SK-N-SH treated with all-trans-retinoic acid at 6 μM for 48 hours (cell line): ENCODE measurements around the gene HPGD.

Source experiments
- ATAC-seq: fragments of 200-7000 bp; cut with Tn5 transposase; 3 replicates; pipeline ENCODE4 v1.9.1; 2020; ENCODE audit warnings: mild to moderate bottlenecking, moderate library complexity
- ARNTL ChIP-seq: fragments of 450-650 bp; formaldehyde crosslinking; IDR thresholded peaks from 2 replicates; pipeline ENCODE4 v1.5.0; 2020; ENCODE audit warnings: low read depth, mild to moderate bottlenecking, moderate library complexity, borderline replicate concordance
- BACH2 ChIP-seq: fragments of 250-450 bp; sonication (Bioruptor Pico); IDR thresholded peaks from 2 replicates; pipeline ENCODE4 v1.9.0; 2021; ENCODE audit warnings: mild to moderate bottlenecking, borderline replicate concordance
- CREB5 ChIP-seq: fragments of 250-450 bp; sonication (Bioruptor Pico); IDR thresholded peaks from 2 replicates; pipeline ENCODE4 v1.5.1; 2020; ENCODE audit warnings: low read depth, mild to moderate bottlenecking, moderate library complexity
- CSDC2 ChIP-seq: fragments of 250-450 bp; sonication (Bioruptor Pico); IDR thresholded peaks from 2 replicates; pipeline ENCODE4 v1.5.0; 2020; ENCODE audit warnings: mild to moderate bottlenecking, moderate library complexity
- ESRRG ChIP-seq: fragments of 250-450 bp; sonication (Bioruptor Pico); IDR thresholded peaks from 2 replicates; pipeline ENCODE4 v1.6.1; 2021; ENCODE audit warnings: mild to moderate bottlenecking
- GLIS3 ChIP-seq: fragments of 250-450 bp; sonication (Bioruptor Pico); IDR thresholded peaks from 2 replicates; pipeline ENCODE4 v1.5.0; 2020; ENCODE audit warnings: mild to moderate bottlenecking, moderate library complexity
- ISL1 ChIP-seq: fragments of 250-450 bp; sonication (Bioruptor Pico); IDR thresholded peaks from 2 replicates; pipeline ENCODE4 v2.1.2; 2022; ENCODE audit warnings: mild to moderate bottlenecking, moderate library complexity
- OSR1 ChIP-seq: fragments of 250-450 bp; sonication (Bioruptor Pico); IDR thresholded peaks from 2 replicates; pipeline ENCODE4 v1.8.0; 2022; ENCODE audit warnings: moderate library complexity, mild to moderate bottlenecking, inconsistent platforms
- POU6F1 ChIP-seq: fragments of 250-450 bp; sonication (Bioruptor Pico); IDR thresholded peaks from 2 replicates; pipeline ENCODE4 v1.8.0; 2021; ENCODE audit warnings: low read depth, mild to moderate bottlenecking, moderate library complexity, borderline replicate concordance
- PPARA ChIP-seq: fragments of 250-450 bp; sonication (Bioruptor Pico); IDR thresholded peaks from 2 replicates; pipeline ENCODE4 v1.5.0; 2020; ENCODE audit warnings: mild to moderate bottlenecking, borderline replicate concordance
- RARB ChIP-seq: fragments of 250-450 bp; sonication (Bioruptor Pico); IDR thresholded peaks from 2 replicates; pipeline ENCODE4 v1.8.0; 2021; ENCODE audit warnings: mild to moderate bottlenecking, moderate library complexity
- SNAI2 ChIP-seq: fragments of 250-450 bp; sonication (Bioruptor Pico); IDR thresholded peaks from 2 replicates; pipeline ENCODE4 v1.5.0; 2020; ENCODE audit warnings: mild to moderate bottlenecking, moderate library complexity
- TCF4 ChIP-seq: fragments of 250-450 bp; sonication (Bioruptor Pico); IDR thresholded peaks from 2 replicates; pipeline ENCODE4 v1.8.0; 2021; ENCODE audit warnings: mild to moderate bottlenecking, moderate library complexity, borderline replicate concordance
- TOX ChIP-seq: fragments of 250-450 bp; sonication (Bioruptor Pico); IDR thresholded peaks from 2 replicates; pipeline ENCODE4 v1.8.0; 2021; ENCODE audit warnings: mild to moderate bottlenecking, moderate library complexity, borderline replicate concordance
- TSHZ2 ChIP-seq: fragments of 250-450 bp; sonication (Bioruptor Pico); IDR thresholded peaks from 2 replicates; pipeline ENCODE4 v1.5.0; 2020; ENCODE audit warnings: mild to moderate bottlenecking, moderate library complexity
- ZC3H10 ChIP-seq: fragments of 250-450 bp; sonication (Bioruptor Pico); IDR thresholded peaks from 2 replicates; pipeline ENCODE4 v1.5.1; 2021; ENCODE audit warnings: mild to moderate bottlenecking, moderate library complexity
- ZFP3 ChIP-seq: fragments of 250-450 bp; sonication (Bioruptor Pico); IDR thresholded peaks from 2 replicates; pipeline ENCODE4 v1.5.0; 2020; ENCODE audit warnings: mild to moderate bottlenecking, moderate library complexity
- ZFP30 ChIP-seq: fragments of 450-650 bp; formaldehyde crosslinking; IDR thresholded peaks from 2 replicates; pipeline ENCODE4 v1.5.0; 2022; ENCODE audit warnings: mild to moderate bottlenecking, moderate library complexity
- ZNF565 ChIP-seq: fragments of 450-650 bp; formaldehyde crosslinking; conservative IDR thresholded peaks from 2 replicates; pipeline ENCODE4 v1.5.0; 2020; ENCODE audit warnings: low read depth, mild to moderate bottlenecking, moderate library complexity
- ZNF70 ChIP-seq: fragments of 450-650 bp; formaldehyde crosslinking; IDR thresholded peaks from 2 replicates; pipeline ENCODE4 v1.5.0; 2020; ENCODE audit warnings: mild to moderate bottlenecking, moderate library complexity
- ZNF8 ChIP-seq: fragments of 450-650 bp; formaldehyde crosslinking; IDR thresholded peaks from 2 replicates; pipeline ENCODE4 v1.5.0; 2020; ENCODE audit warnings: mild to moderate bottlenecking, moderate library complexity
- TF ChIP-seq, protein P1 (sequence below): fragments of 250-450 bp; sonication (Bioruptor Pico); IDR thresholded peaks from 2 replicates; pipeline ENCODE4 v1.8.0; 2020; ENCODE audit warnings: mild to moderate bottlenecking, moderate library complexity, borderline replicate concordance
- TF ChIP-seq, protein P2 (sequence below): fragments of 250-450 bp; sonication (Bioruptor Pico); IDR thresholded peaks from 2 replicates; pipeline ENCODE4 v1.5.1; 2021; ENCODE audit warnings: mild to moderate bottlenecking, moderate library complexity

The HPGD gene

GRCh38 chr4:174522183-174523024 is at the start of gene HPGD:
Gene HPGD (minus strand): TSS chr4:174522488. CDS start chr4:174522451, 37 bp downstream.
- peak; percentile 73 for ATAC-seq
- TF ChIP-seq BACH2 (CRISPR knock-in tag) (no peak), ZNF565 (CRISPR knock-in tag) (no peak), OSR1 (no peak), ZNF8 (CRISPR knock-in tag) (no peak), POU6F1 (no peak), PPARA (no peak)

- no peak for TF ChIP-seq TCF4 (CRISPR knock-in tag)
- no peak for TF ChIP-seq GLIS3 (CRISPR knock-in tag)
- TF ChIP-seq ARNTL, result no peak
- no peak for TF ChIP-seq POU6F1
- no peak for TF ChIP-seq SNAI2 (CRISPR knock-in tag)
- TF ChIP-seq ZNF70, result no peak
- no peak for TF ChIP-seq ZFP30 (CRISPR knock-in tag)
- no peak for TF ChIP-seq ZNF565 (CRISPR knock-in tag)
- no peak for TF ChIP-seq ZFP3 (CRISPR knock-in tag)
- no peak for TF ChIP-seq ZNF8 (CRISPR knock-in tag)
- no peak for TF ChIP-seq ISL1
- no peak for TF ChIP-seq CSDC2 (CRISPR knock-in tag)
- TF ChIP-seq, protein P1, sequence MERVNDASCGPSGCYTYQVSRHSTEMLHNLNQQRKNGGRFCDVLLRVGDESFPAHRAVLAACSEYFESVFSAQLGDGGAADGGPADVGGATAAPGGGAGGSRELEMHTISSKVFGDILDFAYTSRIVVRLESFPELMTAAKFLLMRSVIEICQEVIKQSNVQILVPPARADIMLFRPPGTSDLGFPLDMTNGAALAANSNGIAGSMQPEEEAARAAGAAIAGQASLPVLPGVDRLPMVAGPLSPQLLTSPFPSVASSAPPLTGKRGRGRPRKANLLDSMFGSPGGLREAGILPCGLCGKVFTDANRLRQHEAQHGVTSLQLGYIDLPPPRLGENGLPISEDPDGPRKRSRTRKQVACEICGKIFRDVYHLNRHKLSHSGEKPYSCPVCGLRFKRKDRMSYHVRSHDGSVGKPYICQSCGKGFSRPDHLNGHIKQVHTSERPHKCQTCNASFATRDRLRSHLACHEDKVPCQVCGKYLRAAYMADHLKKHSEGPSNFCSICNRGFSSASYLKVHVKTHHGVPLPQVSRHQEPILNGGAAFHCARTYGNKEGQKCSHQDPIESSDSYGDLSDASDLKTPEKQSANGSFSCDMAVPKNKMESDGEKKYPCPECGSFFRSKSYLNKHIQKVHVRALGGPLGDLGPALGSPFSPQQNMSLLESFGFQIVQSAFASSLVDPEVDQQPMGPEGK, result no peak
- TF ChIP-seq, protein P2, sequence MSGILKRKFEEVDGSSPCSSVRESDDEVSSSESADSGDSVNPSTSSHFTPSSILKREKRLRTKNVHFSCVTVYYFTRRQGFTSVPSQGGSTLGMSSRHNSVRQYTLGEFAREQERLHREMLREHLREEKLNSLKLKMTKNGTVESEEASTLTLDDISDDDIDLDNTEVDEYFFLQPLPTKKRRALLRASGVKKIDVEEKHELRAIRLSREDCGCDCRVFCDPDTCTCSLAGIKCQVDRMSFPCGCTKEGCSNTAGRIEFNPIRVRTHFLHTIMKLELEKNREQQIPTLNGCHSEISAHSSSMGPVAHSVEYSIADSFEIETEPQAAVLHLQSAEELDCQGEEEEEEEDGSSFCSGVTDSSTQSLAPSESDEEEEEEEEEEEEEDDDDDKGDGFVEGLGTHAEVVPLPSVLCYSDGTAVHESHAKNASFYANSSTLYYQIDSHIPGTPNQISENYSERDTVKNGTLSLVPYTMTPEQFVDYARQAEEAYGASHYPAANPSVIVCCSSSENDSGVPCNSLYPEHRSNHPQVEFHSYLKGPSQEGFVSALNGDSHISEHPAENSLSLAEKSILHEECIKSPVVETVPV (CRISPR knock-in tag), result no peak
- TF ChIP-seq TSHZ2 (CRISPR knock-in tag), result no peak
- no peak for TF ChIP-seq BACH2 (CRISPR knock-in tag)
- no peak for TF ChIP-seq OSR1
- no peak for TF ChIP-seq PPARA
- TF ChIP-seq ESRRG (CRISPR knock-in tag), result no peak
- TF ChIP-seq RARB (CRISPR knock-in tag), result no peak
Observed at GRCh38 chr4:174564529-174564928, 42.2 kb upstream of the HPGD start.

DNA sequence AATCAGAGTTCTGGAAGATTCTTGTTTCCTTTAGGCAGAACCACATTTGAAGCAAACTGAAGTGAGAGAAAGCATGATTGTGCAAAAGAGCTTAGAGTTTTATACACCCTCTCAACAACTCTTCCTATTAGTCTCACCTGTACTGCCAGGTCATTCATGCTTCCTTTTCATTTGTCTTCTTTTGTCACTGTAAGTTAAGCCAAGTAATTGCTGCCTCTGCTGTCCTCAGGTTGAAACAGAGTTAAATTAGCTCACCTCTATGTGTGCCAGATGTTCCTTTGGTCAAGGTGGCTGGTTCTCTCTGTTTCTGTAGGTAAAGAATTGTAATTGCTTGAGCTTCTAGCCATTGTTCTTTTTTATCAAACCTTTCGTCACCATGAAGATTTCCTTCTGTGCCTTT is 41.1 kb upstream of the HPGD start:
- no peak for ATAC-seq
- TF ChIP-seq, protein P1, result no peak
- TF ChIP-seq ZNF70, result no peak
- TF ChIP-seq ZC3H10 (CRISPR knock-in tag), result no peak
- no peak for TF ChIP-seq POU6F1
- no peak for TF ChIP-seq ESRRG (CRISPR knock-in tag)
- no peak for TF ChIP-seq TOX (CRISPR knock-in tag)
- TF ChIP-seq PPARA, result no peak
- no peak for TF ChIP-seq ZFP30 (CRISPR knock-in tag)
- TF ChIP-seq ARNTL, result no peak
- no peak for TF ChIP-seq GLIS3 (CRISPR knock-in tag)
- no peak for TF ChIP-seq ZNF8 (CRISPR knock-in tag)
- no peak for TF ChIP-seq CREB5

More at GRCh38 chr4:174564529-174564928, 42.2 kb upstream of the HPGD start:
- no peak for ATAC-seq
